Measurements from ENCODE around the gene TRAPPC12.

DNA sequence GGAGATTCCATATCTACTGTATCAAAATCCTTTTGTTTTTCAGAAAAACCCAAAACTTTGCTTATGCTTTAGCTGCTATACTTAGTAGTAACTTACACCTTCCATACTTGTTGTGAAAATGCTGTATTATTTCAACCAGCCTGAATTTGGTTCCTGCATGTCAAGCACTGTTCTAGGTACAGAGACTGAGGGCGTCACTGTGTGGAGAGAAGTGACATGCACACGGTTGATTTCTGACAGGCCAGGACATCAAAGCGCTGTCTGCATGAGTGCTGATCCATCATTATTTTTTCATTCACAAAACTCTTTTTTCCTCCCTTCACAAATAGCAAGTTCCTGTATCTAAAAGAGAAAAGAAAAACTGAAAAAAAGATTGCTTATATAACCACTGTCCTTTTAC is 31.6 kb downstream of the TRAPPC12 start:
- TF ChIP-seq, protein P1, sequence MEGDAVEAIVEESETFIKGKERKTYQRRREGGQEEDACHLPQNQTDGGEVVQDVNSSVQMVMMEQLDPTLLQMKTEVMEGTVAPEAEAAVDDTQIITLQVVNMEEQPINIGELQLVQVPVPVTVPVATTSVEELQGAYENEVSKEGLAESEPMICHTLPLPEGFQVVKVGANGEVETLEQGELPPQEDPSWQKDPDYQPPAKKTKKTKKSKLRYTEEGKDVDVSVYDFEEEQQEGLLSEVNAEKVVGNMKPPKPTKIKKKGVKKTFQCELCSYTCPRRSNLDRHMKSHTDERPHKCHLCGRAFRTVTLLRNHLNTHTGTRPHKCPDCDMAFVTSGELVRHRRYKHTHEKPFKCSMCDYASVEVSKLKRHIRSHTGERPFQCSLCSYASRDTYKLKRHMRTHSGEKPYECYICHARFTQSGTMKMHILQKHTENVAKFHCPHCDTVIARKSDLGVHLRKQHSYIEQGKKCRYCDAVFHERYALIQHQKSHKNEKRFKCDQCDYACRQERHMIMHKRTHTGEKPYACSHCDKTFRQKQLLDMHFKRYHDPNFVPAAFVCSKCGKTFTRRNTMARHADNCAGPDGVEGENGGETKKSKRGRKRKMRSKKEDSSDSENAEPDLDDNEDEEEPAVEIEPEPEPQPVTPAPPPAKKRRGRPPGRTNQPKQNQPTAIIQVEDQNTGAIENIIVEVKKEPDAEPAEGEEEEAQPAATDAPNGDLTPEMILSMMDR (IDR thresholded peaks at IDR 0.05): no peak
- no peak for TF ChIP-seq POLR2A (IDR thresholded peaks at IDR 0.05)

Data from thyroid gland (tissue), 4 donors.